Stimulated activated effector memory CD8-positive, alpha-beta T cell treated with anti-CD3 and anti-CD28 coated beads, Interleukin-12 subunit alpha, Interleukin-12 subunit beta, amount 100 ng/mL, for 72 hours (primary cell): Measurements from ENCODE around the gene RPS27L.
"Not testable (repeated sequence)": the region's sequence is repeated elsewhere in the genome, so short reads cannot be mapped to it uniquely, and the experiment has no call there.

Experiments used
- ATAC-seq: fragments of 150-1000 bp; cut with Tn5 transposase; 2 replicates; pipeline ENCODE4 v1.10.0; 2021
- DNase-seq, 2 donors: peaks; one replicate each; pipeline ENCODE4 v3.0.0; 2021 to 2022; ENCODE audit warnings: low spot score in 2 of 2
- H3K27ac Mint-ChIP-seq: one replicate; pipeline ENCODE4 v1.8.0; 2022; ENCODE audit warnings: mild to moderate bottlenecking, mixed read lengths
- H3K36me3 Mint-ChIP-seq: one replicate; pipeline ENCODE4 v1.8.0; 2022; ENCODE audit warnings: mild to moderate bottlenecking, mixed read lengths
- H3K4me1 Mint-ChIP-seq: one replicate; pipeline ENCODE4 v1.8.0; 2022; ENCODE audit warnings: mixed read lengths
- H3K4me3 Mint-ChIP-seq: one replicate; pipeline ENCODE4 v1.8.0; 2022; ENCODE audit warnings: mild to moderate bottlenecking, mixed read lengths
- H3K9me3 Mint-ChIP-seq: one replicate; pipeline ENCODE4 v1.8.0; 2022; ENCODE audit warnings: mixed read lengths

The RPS27L gene

GRCh38 chr15:63105354-63105753, 51.9 kb downstream of the RPS27L start:
- not testable (repeated sequence) for H3K27ac Mint-ChIP-seq, H3K36me3 Mint-ChIP-seq, H3K4me1 Mint-ChIP-seq, ATAC-seq, H3K9me3 Mint-ChIP-seq, DNase-seq, H3K4me3 Mint-ChIP-seq

- ATAC-seq: no peak
- no peak for DNase-seq
- no peak overlapping the region for H3K27ac Mint-ChIP-seq
- no peaks in the 10 kb centered on the region for H3K9me3 Mint-ChIP-seq
- no peaks in the 10 kb centered on the region for H3K36me3 Mint-ChIP-seq
- no peak overlapping the region for H3K4me3 Mint-ChIP-seq
- no peaks in the 10 kb centered on the region for H3K4me1 Mint-ChIP-seq
These were observed 52.5 kb downstream of the RPS27L start for GRCh38 chr15:63104727-63105126.

GRCh38 chr15:63103416-63103815, 53.9 kb downstream of the RPS27L start:
- Mint-ChIP-seq H3K9me3 (no peaks in the 10 kb centered on the region), H3K4me1 (no peaks in the 10 kb centered on the region), H3K36me3 (no peaks in the 10 kb centered on the region), H3K27ac (peak overlapping the region; percentile 8), H3K4me3 (no peak overlapping the region)
- DNase-seq (no peak), ATAC-seq (no peak)

- not testable (repeated sequence) for ATAC-seq, H3K36me3 Mint-ChIP-seq, H3K4me1 Mint-ChIP-seq, H3K27ac Mint-ChIP-seq, H3K9me3 Mint-ChIP-seq, DNase-seq, H3K4me3 Mint-ChIP-seq
These were observed 57.7 kb downstream of the RPS27L start for GRCh38 chr15:63099581-63099980.

GRCh38 chr15:63098901-63099300, 58.4 kb downstream of the RPS27L start:
- H3K4me3 Mint-ChIP-seq, H3K36me3 Mint-ChIP-seq, DNase-seq, H3K9me3 Mint-ChIP-seq, H3K27ac Mint-ChIP-seq, ATAC-seq, H3K4me1 Mint-ChIP-seq: not testable (repeated sequence)
